ENCODE results near the gene E2F2. TPM values are rescaled to one million over a fixed set of nuclear protein-coding genes. Genes with fewer than 3 reads are reported as not detected.

Gene E2F2
- total RNA-seq, 1 donor from 2014 or later = 8.1 TPM

DNA sequence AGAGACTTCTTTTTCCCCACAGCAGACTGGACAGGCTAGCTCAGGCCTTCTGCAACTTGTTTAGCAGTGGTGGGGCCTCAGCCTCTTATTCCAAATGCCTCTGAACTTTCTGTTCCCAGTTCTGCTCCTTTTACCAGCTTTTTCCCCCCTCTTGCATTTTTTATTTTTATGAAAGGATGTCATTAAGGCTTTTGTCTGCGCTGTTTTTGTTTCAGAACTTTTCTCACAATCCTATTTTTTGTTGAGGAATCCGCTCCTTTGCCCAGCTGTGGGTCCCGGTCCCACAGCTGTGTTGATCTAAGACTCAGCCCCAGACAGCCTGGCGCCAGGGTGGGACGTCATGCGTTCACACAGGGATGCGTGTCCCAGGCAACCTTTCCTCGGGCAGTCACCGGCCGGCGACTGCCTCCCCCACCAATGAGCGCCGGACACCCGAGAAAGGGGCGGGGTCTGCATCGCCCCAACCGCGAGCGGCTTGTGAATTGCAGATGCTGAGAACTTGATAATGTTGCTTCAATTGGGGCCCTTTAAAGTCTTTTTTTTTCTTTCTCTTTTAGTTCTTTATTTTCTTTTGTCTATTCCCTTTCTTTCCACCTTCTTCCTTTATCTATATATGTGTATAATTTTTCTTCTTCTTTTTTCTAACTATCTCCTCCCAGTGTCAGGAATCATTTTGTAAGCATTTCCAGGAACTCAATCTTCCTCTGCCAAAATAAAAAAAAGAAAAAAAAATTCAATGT, 31.3 kb upstream of the E2F2 start:
- DNase-seq = peak; percentile 96

DNA sequence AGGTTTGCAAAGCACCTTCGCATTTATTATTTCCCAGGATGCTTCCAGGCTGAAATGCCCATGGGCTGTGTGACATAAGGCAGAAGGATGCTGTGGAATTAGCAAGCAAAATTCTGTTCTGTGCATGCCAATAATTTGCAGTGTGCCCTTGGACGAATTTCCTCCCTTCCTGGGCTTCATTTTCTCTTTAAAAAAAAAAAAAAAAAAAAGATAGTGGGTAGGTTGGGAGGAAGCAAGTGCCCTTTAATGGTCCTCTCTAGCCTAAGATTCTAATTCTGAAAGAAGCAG, 30.7 kb upstream of the E2F2 start:
- no peak for DNase-seq

DNA sequence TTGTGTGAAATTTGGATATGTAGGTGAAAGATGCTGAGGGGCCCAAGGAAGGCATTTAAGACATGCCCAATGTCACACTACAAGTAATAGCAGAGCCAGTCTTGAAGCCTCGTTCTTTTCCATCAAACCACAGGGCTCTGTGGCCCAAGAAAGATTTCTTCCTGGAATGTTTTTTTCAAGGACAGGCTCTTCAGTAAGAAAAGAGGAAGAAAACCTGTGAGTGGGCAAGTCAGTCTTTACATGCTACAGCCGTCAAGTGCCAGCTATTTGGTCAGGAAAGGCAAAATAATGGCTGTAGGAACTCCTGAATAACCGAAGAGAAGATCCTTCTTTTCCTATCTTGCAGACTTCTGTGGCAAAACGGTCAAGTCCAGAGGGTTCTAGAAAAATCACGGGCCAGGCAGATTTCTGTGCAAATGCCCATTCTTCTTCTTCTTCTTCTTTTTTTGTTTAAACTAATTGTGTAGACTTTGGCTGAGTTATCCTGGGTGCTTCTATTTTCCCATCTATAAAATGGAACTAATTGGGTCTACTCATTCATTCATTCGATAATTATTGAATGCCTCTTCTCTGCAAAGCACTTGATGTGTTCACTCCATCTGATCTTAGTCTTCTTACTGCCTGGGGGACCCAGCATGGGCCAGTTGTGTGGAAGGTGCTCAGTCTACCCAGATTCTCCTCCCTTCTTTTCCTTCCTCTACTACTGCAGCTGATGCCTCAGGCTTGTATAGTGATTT, 30.2 kb upstream of the E2F2 start:
- no peak for DNase-seq

GRCh38 chr1:23559985-23560741, 29.1 kb upstream of the E2F2 start:
- no peak for DNase-seq

DNA sequence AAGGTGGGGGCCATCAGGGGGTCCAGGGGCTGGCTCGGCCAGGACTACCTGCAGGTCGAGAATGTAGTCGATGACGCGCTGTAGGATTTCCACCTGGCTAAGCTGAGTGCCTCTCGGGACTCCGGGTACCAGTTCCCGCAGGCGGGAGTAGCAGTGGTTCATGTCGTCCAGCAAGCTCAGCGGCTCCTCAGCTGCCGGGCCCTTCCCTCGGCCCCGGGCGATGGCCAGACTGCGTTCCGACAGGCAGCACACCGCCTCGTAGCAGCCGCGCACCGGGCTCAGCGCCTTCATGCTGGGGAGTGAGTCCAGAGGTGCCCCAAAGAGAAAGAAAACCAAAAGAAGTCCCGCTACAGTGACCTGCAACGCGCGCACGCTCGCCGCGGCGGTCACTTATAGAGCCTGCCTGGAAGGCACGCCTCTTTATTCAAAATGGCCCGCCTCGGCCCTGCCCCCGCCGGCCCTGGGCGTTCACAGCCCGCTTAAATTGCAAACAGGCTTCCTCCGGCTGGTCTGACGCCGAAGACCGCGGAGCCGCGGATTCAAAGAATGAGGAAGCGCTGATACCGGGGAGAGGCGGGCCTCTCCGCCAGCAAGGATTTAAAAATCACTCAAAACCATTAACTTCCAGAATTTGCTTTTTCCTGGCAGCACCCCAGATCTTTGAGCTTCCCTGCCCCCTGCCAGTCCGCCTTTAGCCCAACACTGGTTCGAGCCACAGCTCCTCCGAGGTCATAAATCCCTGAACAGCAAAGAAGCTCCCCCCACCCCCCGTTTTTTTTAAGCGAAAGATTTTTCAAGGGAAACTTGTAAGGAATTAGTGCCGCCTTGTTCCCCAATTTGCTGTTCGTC, 28.3 kb upstream of the E2F2 start, which contains the start of gene ID3:
Gene ID3 (minus strand): TSS at position 366 of the 849 bp plus-strand sequence. CDS start 75 bp downstream, at position 291.
- peak; percentile 96 for DNase-seq

DNA sequence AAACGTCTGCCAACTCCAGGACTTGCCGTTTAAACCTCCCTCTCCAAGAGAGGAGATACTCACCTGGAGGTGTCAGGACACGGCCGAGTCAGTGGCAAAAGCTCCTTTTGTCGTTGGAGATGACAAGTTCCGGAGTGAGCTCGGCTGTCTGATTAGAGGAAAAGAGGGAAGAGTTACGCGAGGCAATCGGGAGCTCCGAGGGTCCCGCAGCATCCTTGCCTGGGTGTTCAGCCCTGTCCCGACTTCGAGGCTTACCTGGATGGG, 27.8 kb upstream of the E2F2 start:
- DNase-seq = no peak

- DNase-seq = peak; percentile 38
Measured at GRCh38 chr1:23558140-23558871, 27.3 kb upstream of the E2F2 start.

DNA sequence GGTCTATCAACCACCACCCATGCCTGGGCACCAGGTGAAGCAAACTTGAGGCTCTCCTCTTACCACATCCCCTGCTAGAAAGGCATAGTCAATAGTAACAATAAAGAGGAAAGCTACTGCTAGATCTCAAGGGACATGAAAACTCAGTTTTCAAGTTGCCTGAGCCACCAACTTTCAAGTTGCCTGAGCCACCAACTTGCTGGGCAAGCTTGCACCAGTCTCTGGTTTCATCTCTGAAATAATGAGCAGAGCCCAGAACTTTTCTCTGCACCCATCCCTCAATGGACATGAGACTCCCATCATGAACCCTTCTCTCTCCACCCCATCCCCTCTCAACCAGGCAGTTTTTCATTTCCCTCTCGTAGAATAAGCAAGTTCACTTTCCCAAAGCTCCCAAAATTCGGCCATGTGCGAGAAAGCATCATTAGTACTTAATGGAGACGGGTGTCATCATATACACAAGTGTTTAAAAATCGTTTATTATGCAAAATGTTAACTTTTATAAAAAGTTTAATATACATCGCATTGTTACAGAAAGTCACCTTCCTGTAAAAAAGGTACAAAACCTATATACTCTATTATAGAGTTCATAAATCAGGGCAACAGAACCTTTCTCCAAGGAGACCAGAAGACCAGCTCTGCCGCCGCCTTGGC, 26.6 kb upstream of the E2F2 start:
- no peak for DNase-seq

- DNase-seq = no peak
Measured at GRCh38 chr1:23556635-23557470, 25.8 kb upstream of the E2F2 start.

- peak; percentile 55 for DNase-seq
Measured at GRCh38 chr1:23555986-23556634, 25.1 kb upstream of the E2F2 start.

DNA sequence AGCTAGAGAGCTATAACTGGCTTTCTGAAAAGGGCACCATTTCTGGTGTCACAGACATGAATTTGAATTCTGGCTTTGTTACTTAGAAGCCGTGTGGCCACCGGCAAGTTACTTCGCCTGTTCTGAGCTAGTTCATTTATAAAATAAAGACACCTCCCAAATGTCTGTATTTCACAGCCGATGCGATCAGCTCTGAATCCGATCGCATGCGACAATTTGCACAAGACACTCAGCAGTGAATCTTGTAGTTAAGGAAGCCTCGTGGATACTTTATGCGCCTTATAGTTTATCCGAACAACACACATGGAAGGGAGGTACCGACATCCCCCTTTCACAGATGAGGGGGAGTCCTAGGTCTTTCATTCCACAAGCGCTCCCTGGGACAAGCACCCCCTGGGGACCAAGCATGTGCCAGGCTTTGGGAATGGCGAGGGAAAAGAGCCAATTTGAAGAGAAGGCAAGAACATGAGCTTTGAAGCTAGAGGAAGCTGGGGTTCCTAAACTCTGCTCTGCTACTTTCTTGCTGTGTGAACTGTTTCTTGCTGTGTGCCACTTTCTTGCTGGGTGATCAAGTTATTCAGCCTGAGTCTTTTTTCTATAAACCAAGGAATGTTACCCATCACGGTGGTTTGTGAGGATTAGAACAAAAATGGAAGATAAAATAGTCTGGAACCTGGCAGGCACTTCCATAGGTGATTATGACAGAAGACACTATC, 24.4 kb upstream of the E2F2 start:
- DNase-seq = peak; percentile 59

DNA sequence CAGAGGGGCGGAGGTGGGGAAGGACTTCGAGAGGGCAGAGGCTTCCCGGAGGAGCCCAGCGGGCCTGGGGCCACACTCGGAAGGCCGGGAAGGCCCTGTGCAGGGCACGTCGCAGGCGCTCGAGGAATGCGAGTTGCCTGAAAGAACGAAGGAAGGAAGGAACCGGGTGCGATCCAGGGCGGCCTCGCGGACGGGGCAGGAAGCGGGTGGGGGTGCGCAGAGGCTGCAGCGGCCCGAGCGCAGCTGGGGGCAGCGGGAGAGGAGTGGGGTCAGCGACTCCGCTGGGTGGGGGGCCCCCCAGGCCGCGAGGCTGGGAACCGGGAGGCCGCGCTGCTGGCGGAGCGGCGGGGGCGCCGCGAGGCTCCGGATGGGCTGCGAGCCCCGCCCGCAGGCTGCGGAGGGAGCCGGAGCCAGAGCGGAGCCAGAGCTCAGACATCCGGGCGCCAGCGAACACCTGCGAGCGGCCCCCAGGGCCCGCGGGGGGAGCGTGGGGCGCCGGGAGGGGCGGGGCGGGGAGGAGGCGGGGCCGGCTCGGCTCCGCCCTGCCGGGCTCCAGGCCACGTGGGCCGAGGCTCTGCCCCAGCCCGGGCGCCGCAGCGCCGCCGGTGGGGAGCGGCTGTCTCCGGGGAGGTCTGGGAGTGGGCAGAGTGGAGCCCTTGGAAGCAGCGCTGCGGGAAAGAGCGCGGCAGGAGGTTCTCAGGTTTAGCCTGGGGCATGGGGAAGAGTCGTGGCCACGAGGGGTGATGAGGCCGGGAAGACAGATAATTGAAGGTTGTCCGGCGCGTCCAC, 23.6 kb upstream of the E2F2 start:
- peak; percentile 74 for DNase-seq

GRCh38 chr1:23554127-23554480, 23.1 kb upstream of the E2F2 start:
- no peak for DNase-seq

- DNase-seq = no peak
Measured at GRCh38 chr1:23553231-23554126, 22.4 kb upstream of the E2F2 start.

GRCh38 chr1:23551849-23552248, 20.8 kb upstream of the E2F2 start:
- no peak for DNase-seq

DNA sequence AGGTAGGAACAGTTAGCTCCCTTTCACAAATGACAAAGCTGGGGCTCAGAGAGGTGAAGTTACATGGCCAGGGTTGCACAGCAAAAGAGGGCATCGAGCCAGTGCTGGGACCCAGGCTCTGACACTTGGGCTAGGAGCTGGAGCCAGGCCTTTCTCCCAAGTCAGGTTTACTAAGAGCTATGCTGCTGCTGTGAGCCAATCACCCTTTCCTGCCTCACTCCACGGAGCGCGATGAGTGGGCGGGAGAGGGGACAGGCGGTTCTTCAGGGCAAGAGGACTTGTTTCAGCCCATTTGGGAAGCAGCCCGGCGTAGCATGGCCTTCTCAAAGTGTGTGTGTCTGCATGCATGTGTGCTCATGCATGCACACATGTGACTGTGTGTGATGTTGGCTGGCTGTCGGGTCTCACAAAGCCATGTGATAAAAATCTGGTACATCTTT, 17.7 kb upstream of the E2F2 start:
- peak; percentile 40 for DNase-seq

DNA sequence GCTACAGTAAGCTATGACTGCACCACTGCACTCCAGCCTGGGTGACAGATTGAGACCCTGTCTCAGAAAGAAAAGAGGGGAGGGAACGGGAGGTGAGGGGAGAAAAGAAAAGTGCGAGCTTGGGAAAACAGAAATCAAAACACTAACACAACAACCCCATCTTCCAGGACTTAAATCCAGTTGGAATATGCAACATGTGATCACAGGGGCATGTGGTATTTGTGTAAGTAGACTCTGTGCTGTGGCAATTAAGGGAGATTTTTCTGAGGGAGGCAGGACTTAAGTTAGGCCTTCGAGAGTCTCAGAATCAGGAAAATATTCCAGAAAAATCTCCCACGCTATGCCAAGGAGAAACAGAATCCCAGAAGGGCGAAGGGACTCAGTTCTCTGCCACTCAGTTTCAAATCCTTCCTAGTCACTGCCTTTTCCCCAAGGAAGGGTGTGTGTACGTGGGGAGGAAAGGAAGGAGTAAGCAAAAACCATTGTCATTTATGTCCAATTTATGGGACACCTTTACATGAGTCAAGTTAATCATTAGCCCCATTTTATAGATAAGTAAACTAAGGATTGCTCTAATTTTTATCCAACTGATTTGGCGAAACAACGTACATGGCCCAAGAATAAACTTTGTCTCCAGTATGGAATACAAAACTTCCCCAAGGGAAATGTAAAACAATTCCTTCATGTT, 16.0 kb upstream of the E2F2 start:
- no peak for DNase-seq
